MCF 10A (cell line): ENCODE results near the gene EVA1A. TPM values are rescaled to one million over a fixed set of nuclear protein-coding genes. Genes with fewer than 3 reads are reported as not detected.

Source experiments
- BruUV-seq: library from RNA; stranded (reverse); fragments of 400-500 nt; replicated peaks from 2 replicates; lab custom pipeline; 2021; lab: Mats Ljungman, UMichigan
- CTCF ChIA-PET: fragments of 300-600 bp; sonication (Branson Sonifier 250); formaldehyde crosslinking; extraction: SDS; loops from one replicate; lab custom pipeline; 2021; ENCODE audit warnings: antibody characterized with exemption, inconsistent platforms; lab: Yijun Ruan, JAX
- POLR2A ChIA-PET: fragments of 300-600, 350-650 bp; sonication (Branson Sonifier 250); formaldehyde crosslinking; extraction: SDS; loops from one replicate; lab custom pipeline; 2020; ENCODE audit warnings: antibody characterized with exemption, inconsistent platforms; lab: Yijun Ruan, JAX
- DNase-seq: peaks from one replicate; pipeline ENCODE4 v3.0.0-alpha.2; 2018; ENCODE audit not compliant: unreplicated experiment
- H3K27ac Mint-ChIP-seq: one replicate; pipeline ENCODE4 v1.8.0; 2022; ENCODE audit warnings: mild to moderate bottlenecking, low read depth, mixed read lengths; ENCODE audit not compliant: unreplicated experiment
- H3K27me3 Mint-ChIP-seq: one replicate; pipeline ENCODE4 v1.8.0; 2022; ENCODE audit warnings: mixed read lengths; ENCODE audit not compliant: insufficient read depth, unreplicated experiment
- H3K36me3 Mint-ChIP-seq: one replicate; pipeline ENCODE4 v1.8.0; 2022; ENCODE audit warnings: mild to moderate bottlenecking, moderate library complexity, mixed read lengths; ENCODE audit not compliant: insufficient read depth, unreplicated experiment
- H3K4me1 Mint-ChIP-seq: one replicate; pipeline ENCODE4 v1.8.0; 2022; ENCODE audit warnings: mixed read lengths; ENCODE audit not compliant: insufficient read depth, unreplicated experiment
- H3K4me3 Mint-ChIP-seq: one replicate; pipeline ENCODE4 v1.8.0; 2022; ENCODE audit warnings: mild to moderate bottlenecking, moderate library complexity, mixed read lengths; ENCODE audit not compliant: unreplicated experiment
- H3K9me3 Mint-ChIP-seq: one replicate; pipeline ENCODE4 v1.8.0; 2022; ENCODE audit warnings: mixed read lengths; ENCODE audit not compliant: unreplicated experiment
- intact Hi-C: fragments of 100-400 bp; cut with micrococcal nuclease; formaldehyde crosslinking; loops from 2 replicates; pipeline ENCODE4 v1.14.1; 2022
- total RNA-seq: library from RNA; stranded (reverse); gene quantifications from 2 replicates; pipeline ENCODE4 v1.2.3, GENCODE V29; 2022
- TF ChIP-seq, protein P1 (sequence below): fragments of 200-600 bp; IDR thresholded peaks from one replicate; pipeline ENCODE4 v1.8.0; 2022; ENCODE audit warnings: antibody characterized with exemption, mild to moderate bottlenecking; ENCODE audit not compliant: unreplicated experiment

The EVA1A gene
- total RNA-seq, 1 experiment from 2014 or later = 14.4 TPM

DNA sequence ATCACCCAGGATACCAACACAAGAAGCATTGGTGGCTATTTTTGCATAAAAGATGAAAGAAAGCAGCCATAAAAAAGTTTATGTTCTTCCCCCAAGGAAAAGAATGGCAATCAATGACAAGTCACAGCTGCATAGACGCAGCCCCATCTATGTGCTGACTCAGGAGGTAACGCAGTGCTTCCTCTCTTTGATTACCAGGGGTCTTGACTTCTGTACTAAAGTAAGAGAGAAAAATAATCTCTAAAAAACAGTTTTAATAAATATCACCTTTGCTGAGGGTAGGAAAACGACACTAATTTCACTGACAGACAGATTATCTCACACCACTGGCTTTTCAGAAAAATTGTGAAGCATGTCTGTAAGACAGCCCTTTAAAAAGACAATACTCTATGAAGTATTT, 33.9 kb upstream of the EVA1A start:
- TF ChIP-seq, protein P1, sequence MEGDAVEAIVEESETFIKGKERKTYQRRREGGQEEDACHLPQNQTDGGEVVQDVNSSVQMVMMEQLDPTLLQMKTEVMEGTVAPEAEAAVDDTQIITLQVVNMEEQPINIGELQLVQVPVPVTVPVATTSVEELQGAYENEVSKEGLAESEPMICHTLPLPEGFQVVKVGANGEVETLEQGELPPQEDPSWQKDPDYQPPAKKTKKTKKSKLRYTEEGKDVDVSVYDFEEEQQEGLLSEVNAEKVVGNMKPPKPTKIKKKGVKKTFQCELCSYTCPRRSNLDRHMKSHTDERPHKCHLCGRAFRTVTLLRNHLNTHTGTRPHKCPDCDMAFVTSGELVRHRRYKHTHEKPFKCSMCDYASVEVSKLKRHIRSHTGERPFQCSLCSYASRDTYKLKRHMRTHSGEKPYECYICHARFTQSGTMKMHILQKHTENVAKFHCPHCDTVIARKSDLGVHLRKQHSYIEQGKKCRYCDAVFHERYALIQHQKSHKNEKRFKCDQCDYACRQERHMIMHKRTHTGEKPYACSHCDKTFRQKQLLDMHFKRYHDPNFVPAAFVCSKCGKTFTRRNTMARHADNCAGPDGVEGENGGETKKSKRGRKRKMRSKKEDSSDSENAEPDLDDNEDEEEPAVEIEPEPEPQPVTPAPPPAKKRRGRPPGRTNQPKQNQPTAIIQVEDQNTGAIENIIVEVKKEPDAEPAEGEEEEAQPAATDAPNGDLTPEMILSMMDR = no peak
- CTCF ChIA-PET = interaction anchor here (1.1 to 2.6 kb wide), 3 partner anchors 10 to 33 kb away, joined by 3 to 15 read pairs (median 8); partner anchors contain the start of gene EVA1A
- H3K27me3 Mint-ChIP-seq = no peaks in the 10 kb centered on the region

DNA sequence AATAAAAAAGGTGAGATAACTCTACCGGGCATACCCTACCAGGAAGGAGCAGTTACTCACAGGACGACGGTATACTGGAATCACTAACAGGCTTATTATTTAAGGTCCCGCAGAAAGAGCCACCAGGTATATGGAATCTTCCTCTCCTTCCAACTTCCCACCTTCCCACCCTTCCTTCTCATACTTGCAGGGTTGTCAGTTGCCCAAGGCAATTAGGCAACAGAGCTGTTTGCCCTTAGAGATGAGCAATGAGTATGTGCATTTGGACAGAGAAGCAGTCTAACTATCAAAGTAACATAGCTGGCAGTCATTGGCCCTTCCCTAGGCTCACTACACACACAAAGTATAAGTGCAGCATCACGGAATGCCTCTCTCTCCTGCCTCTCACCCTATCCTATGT, 32.1 kb upstream of the EVA1A start:
- H3K4me3 Mint-ChIP-seq = no peak overlapping the region
- no peaks in the 10 kb centered on the region for H3K9me3 Mint-ChIP-seq
- no peaks in the 10 kb centered on the region for H3K27me3 Mint-ChIP-seq
- no peaks in the 10 kb centered on the region for H3K36me3 Mint-ChIP-seq
- BruUV-seq = no TSS peak
- peak; percentile 48 for DNase-seq
- peak overlapping the region; percentile 72 for H3K27ac Mint-ChIP-seq
- peaks cover 49% of the 10 kb centered on the region for H3K4me1 Mint-ChIP-seq
- TF ChIP-seq, protein P1 = no peak
- intact Hi-C loops = no loop called here
- ChIA-PET CTCF (interaction anchor here (0.6 to 1.9 kb wide), 4 partner anchors 13 to 53 kb away, joined by 3 to 9 read pairs (median 4); no protein-coding TSS in a partner anchor), POLR2A (interaction anchor here (0.6 to 3.7 kb wide), 7 partner anchors 9 to 897 kb away, joined by 3 to 44 read pairs (median 6); partner anchors contain the start of gene EVA1A)

More for the DNA sequence above, 33.9 kb upstream of the EVA1A start:
- Mint-ChIP-seq H3K9me3 (no peaks in the 10 kb centered on the region), H3K4me1 (peaks cover 44% of the 10 kb centered on the region), H3K4me3 (no peak overlapping the region), H3K27ac (no peak overlapping the region), H3K36me3 (no peaks in the 10 kb centered on the region)
- intact Hi-C loops = no loop called here
- POLR2A ChIA-PET = interaction anchor here (0.8 kb wide), 1 partner anchor 144 kb away, joined by 3 read pairs; no protein-coding TSS in a partner anchor
- DNase-seq = no peak
- BruUV-seq = no TSS peak

DNA sequence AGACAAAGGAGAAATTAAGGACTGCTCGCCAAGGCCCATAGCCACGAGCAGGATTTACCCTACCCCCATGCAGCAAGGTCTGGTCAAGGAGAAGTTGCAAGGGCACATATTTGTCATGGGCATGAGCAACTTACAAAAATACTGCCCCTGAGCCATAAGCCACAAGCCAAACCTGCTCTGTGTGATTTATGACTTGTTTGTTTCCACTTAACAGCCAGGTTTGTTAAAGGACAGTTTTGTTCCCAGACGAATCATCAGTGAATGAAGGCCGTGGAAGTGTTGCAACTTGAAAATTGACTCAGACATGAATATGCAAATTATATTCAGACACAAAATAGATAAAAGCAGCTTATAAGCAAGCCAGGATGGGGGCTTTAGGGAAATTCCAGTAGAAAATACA, 31.3 kb upstream of the EVA1A start:
- DNase-seq = peak; percentile 90
- Mint-ChIP-seq H3K27ac (peak overlapping the region; percentile 72), H3K4me3 (no peak overlapping the region), H3K27me3 (no peaks in the 10 kb centered on the region), H3K36me3 (no peaks in the 10 kb centered on the region), H3K4me1 (peaks cover 48% of the 10 kb centered on the region), H3K9me3 (no peaks in the 10 kb centered on the region)
- CTCF ChIA-PET = interaction anchor here (0.7 to 1.9 kb wide), 4 partner anchors 14 to 54 kb away, joined by 3 to 10 read pairs (median 6); no protein-coding TSS in a partner anchor
- TF ChIP-seq, protein P1 = no peak
- intact Hi-C loops = no loop called here
- POLR2A ChIA-PET = interaction anchor here (0.5 to 3.7 kb wide), 10 partner anchors 10 to 60 kb away, joined by 3 to 44 read pairs (median 6); partner anchors contain the start of gene EVA1A
- no TSS peak for BruUV-seq

DNA sequence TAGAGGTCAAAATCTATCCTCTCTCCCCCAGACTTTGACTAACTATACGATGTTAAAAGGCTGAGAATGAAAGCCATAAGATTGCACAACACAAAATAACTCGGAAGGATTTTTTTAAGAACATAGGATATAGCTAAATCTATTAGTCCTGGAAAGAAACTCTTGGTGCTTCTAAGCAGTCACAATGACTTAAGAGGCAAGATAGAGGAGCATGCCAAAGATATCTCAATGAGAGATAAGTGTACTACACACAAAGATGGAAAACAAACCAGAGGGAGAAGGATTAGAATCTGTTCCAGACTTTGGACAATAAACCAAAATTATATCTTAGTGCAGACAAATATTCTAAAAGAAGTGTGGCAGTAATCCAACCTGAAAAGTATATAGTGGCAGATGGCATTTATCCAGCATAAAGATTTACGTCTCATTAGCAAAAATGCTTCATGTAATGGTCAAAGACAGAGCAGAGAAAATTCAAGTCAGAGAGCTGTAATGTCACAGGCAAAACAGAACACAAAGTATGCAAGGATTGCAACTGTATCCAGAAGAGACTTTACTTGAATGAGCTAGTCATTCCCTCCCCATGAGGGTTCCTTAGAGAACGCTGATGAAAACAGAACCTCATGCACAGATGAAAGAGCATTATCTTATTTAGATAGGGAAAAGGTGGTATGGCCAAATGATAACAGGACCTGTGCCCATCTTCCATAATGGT, 28.8 kb upstream of the EVA1A start:
- peaks cover 31% of the 10 kb centered on the region for H3K4me1 Mint-ChIP-seq
- no peaks in the 10 kb centered on the region for H3K9me3 Mint-ChIP-seq

More for the DNA sequence above, 28.8 kb upstream of the EVA1A start:
- H3K27me3 Mint-ChIP-seq = no peaks in the 10 kb centered on the region
- ChIA-PET POLR2A (interaction anchor here (0.5 to 1.9 kb wide), 5 partner anchors 12 to 518 kb away, joined by 3 to 7 read pairs (median 6); no protein-coding TSS in a partner anchor), CTCF (interaction anchor here (0.8 to 3.3 kb wide), 5 partner anchors 15 to 52 kb away, joined by 3 to 13 read pairs (median 6); no protein-coding TSS in a partner anchor)
- no peak overlapping the region for H3K4me3 Mint-ChIP-seq
- BruUV-seq = no TSS peak
- DNase-seq = no peak
- H3K27ac Mint-ChIP-seq = no peak overlapping the region
- TF ChIP-seq, protein P1 = no peak
- intact Hi-C loops = no loop called here
- H3K36me3 Mint-ChIP-seq = no peaks in the 10 kb centered on the region
